HepG2 (cell line): ENCODE measurements around the gene TRIM9.

Experiments
- POLR2A ChIP-seq, 2 experiments: IDR thresholded peaks; 2 replicates each; pipeline ENCODE4 v1.6.1; 2011; ENCODE audit warnings: low read depth in 2 of 2, low read length in 2 of 2, mild to moderate bottlenecking in 1 of 2, moderate library complexity in 1 of 2; ENCODE audit not compliant: insufficient read depth in 1 of 2
- ZNF253 ChIP-seq: sonication (generic); formaldehyde crosslinking; IDR thresholded peaks from 2 replicates; pipeline ENCODE4 v1.8.0; 2022; ENCODE audit warnings: mild to moderate bottlenecking, missing genetic modification reagents, borderline replicate concordance

GRCh38 chr14:50977863-50978528 is 116.9 kb downstream of the TRIM9 start:
- no peak for TF ChIP-seq ZNF253 (CRISPR knock-in tag)
- no peak for TF ChIP-seq POLR2A (IDR thresholded peaks at IDR 0.05; ENCODE audit: insufficient read depth in 1 of 2, low read depth in 2 of 2, low read length in 2 of 2)
